HG03280 (cell line): Measurements from ENCODE around the gene ETV6.
A peak's percentile ranks its signal among the peaks of the same experiment; 100 is the strongest.

Experiments used
- ATAC-seq: cut with Tn5 transposase; IDR thresholded peaks from one replicate; pipeline ENCODE4 v1.9.1; 2021; ENCODE audit warnings: mild to moderate bottlenecking, moderate library complexity; ENCODE audit not compliant: unreplicated experiment

Gene ETV6

GRCh38 chr12:11713202-11713601, 63.7 kb downstream of the ETV6 start:
- no peak for ATAC-seq

DNA sequence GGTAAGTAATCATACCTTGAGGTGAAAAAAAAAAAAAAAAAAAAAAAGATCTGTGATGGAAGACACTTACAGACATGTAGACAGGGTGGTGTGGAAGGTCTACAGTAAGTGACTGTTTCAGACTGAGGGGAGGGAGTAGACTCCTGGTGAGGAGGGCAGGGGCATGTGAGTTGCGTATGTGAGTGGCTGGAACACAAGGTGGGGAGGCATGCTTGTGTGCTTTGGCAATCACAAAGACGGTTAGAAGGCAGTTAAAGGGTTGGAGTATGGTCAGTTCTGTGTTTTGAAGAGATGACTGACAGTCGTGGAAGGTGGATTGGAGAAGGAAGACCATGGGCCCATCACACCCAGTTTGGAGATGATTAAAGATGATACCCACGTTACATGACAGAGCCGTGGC, 65.2 kb downstream of the ETV6 start:
- no peak for ATAC-seq

GRCh38 chr12:11715621-11716020, 66.1 kb downstream of the ETV6 start:
- ATAC-seq = no peak

GRCh38 chr12:11716794-11717518, 67.5 kb downstream of the ETV6 start:
- ATAC-seq = no peak

GRCh38 chr12:11717519-11717961, 68.1 kb downstream of the ETV6 start:
- ATAC-seq = no peak

DNA sequence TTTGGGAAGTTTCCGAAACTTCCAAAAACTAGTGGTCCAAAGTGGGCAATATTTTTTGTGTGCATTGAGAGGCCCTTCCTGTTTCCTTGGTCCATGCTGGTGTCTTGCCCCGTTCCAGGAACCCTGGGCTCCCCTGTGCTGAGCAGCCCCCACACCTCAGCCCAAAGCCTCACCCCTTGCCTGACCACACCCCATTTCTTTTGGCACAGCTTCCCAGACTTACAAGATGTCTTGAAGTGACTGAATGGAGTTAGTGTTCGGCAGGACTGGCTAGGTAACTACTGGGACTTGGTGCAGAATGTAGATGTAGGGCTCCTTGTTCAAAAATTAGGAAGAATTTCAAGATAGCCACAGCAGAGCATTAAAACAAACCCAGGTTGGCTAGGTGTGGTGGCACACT, 68.6 kb downstream of the ETV6 start:
- no peak for ATAC-seq

DNA sequence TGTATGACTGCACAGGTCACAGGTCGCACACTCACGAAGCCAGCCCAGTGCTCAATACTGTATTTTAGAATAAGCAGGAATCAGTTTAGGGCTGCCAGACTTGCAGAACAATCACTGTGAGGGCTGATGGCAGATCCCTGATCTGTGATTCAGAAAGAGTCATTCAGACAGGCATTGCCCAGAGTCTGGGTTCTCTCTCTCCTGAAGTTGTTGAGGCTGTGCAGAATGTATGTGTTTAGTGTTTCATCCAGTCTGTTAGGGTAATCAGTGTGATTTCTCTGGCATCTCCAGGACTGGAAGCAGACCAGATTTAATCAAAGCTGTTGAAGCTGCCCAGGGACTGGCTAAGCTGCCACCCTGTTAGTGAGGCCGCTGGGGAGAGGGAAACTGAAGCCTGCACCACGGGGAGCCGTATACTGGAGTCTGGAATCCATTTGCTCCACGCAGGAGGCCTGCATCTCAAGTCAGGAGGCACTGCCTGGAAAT, 69.3 kb downstream of the ETV6 start:
- no peak for ATAC-seq

DNA sequence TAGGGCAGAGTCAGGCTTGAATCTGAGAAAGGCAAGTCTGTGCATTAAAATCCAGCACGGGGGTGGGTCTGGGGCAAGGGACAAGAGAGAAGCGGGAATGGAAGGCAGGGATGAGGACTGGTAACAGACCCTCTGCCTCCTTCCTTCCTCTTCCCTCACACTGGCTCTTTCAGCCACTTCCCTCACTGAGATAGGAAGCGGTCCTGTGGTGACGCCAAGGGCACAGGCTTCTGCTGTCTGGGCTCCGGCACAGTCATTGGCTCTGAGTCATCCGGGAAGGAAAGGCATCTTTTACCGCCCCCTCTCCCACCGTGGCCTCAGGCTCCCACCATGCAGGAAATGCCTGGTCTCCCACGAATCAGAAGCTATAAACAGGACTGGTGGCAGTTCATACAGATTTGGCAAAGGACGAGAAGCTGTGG, 70.2 kb downstream of the ETV6 start:
- no peak for ATAC-seq

DNA sequence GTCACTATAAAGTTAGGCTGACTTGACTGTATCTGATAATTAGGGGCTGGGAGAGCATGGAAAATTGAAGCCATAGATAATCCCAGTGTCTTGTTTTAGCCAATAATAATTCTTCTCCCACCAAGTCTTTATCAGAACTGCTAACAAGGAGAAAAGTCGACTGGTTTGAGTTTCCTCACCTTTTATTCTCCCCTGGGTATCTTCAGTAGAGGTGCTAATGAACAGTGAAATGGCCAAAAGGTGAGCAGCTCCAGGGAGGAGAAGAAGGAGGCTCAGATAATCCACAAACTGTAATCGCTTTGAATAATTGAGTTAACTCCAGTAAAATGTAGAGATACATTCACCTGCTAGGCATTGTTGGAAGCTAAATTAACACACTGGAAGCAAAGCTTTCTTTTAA, 72.6 kb downstream of the ETV6 start:
- no peak for ATAC-seq

- no peak for ATAC-seq
These were observed 73.2 kb downstream of the ETV6 start for GRCh38 chr12:11722578-11723138.

- no peak for ATAC-seq
These were observed 74.5 kb downstream of the ETV6 start for GRCh38 chr12:11723993-11724392.

- ATAC-seq = no peak
These were observed 75.4 kb downstream of the ETV6 start for GRCh38 chr12:11724888-11725311.

- ATAC-seq = no peak
These were observed 76.2 kb downstream of the ETV6 start for GRCh38 chr12:11725686-11726085.

- ATAC-seq = no peak
These were observed 77.2 kb downstream of the ETV6 start for GRCh38 chr12:11726659-11727058.

DNA sequence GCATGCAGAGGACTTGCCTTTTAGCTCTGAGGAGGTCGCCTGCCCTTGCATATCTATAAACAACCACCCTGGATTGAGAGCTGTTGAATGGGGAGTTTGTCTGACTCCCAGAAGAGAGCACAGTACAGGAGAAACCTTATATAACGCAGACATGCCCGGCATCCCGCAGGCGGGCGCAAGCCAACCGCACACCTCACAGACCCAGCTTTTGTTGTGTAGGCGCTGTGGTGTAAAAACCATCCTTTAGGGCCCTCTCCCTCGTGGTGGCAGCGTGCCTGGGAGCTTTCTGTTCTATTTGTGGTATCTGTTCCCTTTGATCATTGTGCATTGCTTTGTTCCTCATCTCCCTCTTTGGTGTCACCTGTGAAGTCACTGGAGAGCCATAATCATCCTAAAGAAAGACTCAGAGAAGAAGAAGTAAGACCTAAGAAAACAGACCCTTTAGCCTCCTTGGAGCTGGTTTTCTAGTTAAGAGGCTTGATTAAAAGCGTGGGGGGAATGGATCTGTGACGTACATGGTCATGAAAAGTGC, 77.7 kb downstream of the ETV6 start:
- ATAC-seq = no peak

DNA sequence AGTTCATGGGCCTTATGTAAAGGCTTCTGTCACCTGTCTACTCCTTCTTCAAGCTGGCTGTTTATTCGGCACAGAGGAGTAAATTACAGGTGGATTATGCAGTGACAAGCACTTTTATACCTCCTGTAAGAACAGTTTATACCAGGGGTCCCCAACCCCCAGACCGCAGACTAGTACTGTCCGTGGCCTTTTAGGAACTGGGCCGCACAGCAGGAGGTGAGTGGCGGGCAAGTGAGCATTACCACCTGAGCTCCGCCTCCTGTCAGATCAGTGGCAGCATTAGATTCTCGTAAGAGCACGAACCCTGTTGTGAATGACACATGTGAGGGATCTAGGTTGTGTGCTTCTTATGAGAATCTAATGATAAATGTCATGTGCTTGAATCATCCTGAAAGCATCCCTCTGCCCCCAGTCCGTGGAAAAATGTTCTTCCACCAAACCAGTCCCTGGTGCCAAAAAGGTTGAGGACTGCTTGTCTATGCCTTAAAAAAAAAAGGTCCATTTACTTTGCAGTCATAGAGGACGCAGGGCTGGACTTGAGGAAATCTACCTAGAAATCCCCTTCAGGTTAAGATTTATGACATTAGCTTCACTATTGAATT, 78.8 kb downstream of the ETV6 start:
- ATAC-seq = no peak

DNA sequence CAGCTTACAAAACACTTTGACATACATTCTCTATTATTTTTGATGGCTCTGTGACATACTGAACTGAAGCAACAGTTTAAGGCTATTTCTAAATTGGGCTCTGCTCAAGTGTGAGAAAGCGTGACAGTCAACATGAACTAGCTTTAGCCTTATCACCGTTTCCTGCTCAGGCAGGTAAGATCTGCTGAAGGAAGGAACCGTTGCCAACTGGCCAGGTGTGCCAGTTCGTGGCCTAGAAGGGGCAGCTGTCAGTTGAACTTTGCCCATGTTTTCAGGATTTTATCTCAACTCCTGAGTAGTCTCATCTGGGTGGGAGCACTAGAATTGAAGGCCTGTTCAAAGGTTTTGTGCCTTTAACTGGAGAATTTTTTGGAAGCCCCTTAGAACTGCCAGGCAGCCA, 79.5 kb downstream of the ETV6 start:
- no peak for ATAC-seq

DNA sequence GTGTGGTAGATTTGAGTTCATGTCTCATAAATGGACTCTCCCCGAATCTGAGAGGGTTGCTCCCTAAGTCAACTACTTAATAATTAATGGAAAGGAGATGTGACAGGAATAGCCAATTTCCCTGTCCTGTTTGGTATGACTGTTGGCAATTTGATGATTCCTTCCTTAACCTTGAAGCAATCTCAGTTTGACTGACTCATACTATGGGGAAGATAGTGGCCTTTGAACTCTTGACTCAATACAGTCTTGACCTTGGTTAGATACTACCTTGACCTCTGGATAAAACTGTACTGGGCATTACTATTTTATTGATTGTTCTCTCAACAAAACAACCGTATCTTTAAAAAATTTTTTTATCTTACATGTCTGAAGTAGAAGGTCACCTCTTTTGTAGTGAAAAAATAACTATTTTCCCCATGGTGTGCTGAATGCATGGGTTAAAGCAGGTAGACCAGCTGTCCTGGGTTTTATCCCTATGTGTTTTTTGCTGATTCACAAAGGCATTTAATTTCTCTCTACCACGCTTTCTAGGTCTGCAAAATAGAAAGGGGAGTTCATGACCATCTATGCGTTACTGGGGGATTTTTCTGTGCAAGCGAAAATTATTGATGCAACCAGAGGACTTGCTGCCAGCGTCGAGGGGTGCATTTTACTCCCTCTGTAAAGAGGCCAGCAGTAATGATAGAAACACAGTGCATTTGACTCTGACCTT, 80.1 kb downstream of the ETV6 start:
- no peak for ATAC-seq

DNA sequence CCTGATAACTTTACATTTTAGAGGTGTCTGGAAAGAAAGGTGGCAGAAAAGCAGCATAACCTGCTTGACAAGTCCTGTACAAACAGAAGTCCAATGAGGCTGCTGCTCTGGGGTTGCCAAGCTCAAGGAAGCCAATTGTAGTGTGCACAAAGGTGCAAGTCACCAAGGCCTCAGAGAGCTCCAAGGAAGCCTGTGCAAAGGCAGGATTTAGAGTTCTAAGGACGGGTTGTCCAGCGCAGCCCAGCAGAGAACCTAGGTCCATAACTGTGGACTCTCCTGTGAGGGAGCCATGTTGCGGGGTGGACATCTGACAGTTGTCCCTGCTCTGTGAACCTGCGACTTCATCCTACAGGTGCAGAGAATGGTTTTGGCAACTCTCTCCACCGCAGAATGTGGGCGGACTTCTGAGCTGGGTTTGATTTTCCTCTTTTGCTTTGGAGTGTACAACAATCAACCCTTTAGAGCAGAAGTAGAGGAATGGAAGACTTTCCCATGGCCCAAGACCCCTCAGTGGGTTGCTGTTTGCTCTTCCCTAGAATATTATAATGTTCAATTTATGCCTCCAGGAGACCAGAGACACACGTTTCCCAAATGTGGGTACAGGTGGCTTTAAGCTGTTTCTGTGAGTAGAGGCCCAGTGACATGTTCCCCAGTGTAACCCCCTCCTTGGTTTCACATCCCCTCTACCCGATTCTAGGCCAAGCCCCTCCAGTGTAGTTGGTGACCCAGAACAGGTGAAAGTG, 81.0 kb downstream of the ETV6 start:
- peak; percentile 39 for ATAC-seq

DNA sequence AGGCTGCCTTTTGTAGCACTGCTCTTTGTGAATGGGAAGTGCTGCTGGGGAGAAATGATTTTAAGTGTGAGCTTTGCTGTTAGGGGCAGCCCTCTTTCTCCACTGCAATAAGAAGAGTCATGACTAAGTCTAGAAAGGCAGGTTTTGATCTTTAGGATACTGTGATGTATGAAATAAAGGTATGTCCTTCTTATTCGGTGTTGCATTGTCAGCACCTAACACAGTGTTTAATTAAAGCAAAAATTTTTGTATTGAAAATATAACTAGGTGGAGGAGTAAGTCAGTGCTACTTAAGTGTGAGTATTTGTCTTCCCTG, 81.5 kb downstream of the ETV6 start:
- no peak for ATAC-seq

DNA sequence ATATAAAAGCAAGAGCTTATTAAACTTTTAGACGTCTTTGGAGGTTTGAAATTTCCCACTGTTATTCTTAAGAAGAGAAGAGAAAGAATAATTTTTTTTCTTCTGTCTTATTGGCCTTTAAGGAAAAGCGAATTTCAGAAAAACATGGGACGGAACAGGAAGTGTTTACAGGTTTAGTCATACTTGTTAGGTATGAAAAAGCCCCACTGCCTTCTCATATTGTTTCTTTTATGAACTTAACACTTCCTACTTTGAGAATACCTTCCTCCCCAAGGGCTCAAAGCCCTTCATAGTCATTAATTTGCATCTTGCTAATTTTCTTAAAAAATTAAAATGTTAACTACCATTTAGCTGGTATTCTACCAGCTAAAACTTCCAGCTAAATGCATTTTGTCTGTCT, 82.0 kb downstream of the ETV6 start:
- no peak for ATAC-seq
